ENCODE results near the gene SUGP2. TPM values are rescaled to one million over a fixed set of nuclear protein-coding genes. Genes with fewer than 3 reads are reported as not detected.

The SUGP2 gene
- total RNA-seq, 1 experiment from 2014 or later: 95.2 TPM

DNA sequence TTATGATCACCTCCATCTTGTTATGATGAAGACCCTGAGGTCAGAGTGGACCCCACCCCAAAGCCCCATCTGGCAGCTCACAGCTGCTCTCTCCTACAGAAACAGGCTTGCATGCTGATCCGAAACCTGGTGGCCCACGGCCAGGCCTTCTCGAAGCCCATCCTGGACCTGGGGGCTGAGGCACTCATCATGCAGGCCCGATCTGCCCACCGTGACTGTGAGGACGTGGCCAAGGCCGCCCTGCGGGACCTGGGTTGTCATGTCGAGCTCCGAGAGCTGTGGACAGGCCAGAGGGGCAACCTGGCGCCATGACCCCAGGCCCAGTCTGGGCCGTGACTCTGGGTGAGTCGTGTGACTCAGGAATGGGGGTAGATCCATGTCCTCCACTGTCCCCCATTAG, 24.0 kb upstream of the SUGP2 start:
- Mint-ChIP-seq H3K9me3 (no peaks in the 10 kb centered on the region; a peak in 1 of 5 replicates), H3K36me3 (ENCODE audit: insufficient read depth in 1 of 3, low read depth in 3 of 3) (peaks cover 28 to 72% (median 51%) of the 10 kb centered on the region in 3 experiments), H3K4me3 (no peak overlapping the region), H3K27me3 (ENCODE audit: low read depth) (peaks cover 2% of the 10 kb centered on the region; the same call in 1 of the 2 replicates), H3K27ac (no peak overlapping the region), H3K4me1 (peaks cover 1% of the 10 kb centered on the region in 2 experiments; a peak in 3 of 4 replicates)
- no peak overlapping the region for H3K23ac ChIP-seq (ENCODE audit: insufficient read length, low read depth, low read length)
- no peak overlapping the region for H3K27ac ChIP-seq (ENCODE audit: insufficient read length, low read depth, low read length)
- no peak overlapping the region for H3K9ac ChIP-seq (ENCODE audit: extremely low read depth, insufficient read length, low read length)
- H4K5ac ChIP-seq (ENCODE audit: insufficient read length, low read depth, low read length): no peak overlapping the region
- H3K56ac ChIP-seq (ENCODE audit: insufficient read length, low read depth, low read length): no peak overlapping the region
- H3K79me2 ChIP-seq (ENCODE audit: insufficient read depth, low read length): no peaks in the 10 kb centered on the region
- no peaks in the 10 kb centered on the region; the same call in 1 of the 2 replicates for H3K27me3 ChIP-seq (ENCODE audit: insufficient read depth, low read length)
- H4K8ac ChIP-seq (replicated peaks; ENCODE audit: insufficient read length, low read depth, low read length): no peak overlapping the region
- no peak overlapping the region for H3K18ac ChIP-seq (ENCODE audit: insufficient read length, low read depth, low read length)
- H3K4me1 ChIP-seq (ENCODE audit: insufficient read depth, low read length): no peaks in the 10 kb centered on the region
- no peaks in the 10 kb centered on the region for H3K79me1 ChIP-seq (ENCODE audit: insufficient read depth, low read depth, low read length, poor library complexity, severe bottlenecking)
- no peak overlapping the region for H2BK120ac ChIP-seq (ENCODE audit: low read depth, low read length, poor library complexity, severe bottlenecking)
- H4K91ac ChIP-seq (ENCODE audit: insufficient read length, low read depth, low read length): no peak overlapping the region
- H3K4ac ChIP-seq (ENCODE audit: low read depth, low read length): no peak overlapping the region
- no peak overlapping the region for H3T11ph ChIP-seq (ENCODE audit: low read length)
- no peak overlapping the region for H2BK5ac ChIP-seq (ENCODE audit: insufficient read length, low read length)
- TF ChIP-seq, protein P1, sequence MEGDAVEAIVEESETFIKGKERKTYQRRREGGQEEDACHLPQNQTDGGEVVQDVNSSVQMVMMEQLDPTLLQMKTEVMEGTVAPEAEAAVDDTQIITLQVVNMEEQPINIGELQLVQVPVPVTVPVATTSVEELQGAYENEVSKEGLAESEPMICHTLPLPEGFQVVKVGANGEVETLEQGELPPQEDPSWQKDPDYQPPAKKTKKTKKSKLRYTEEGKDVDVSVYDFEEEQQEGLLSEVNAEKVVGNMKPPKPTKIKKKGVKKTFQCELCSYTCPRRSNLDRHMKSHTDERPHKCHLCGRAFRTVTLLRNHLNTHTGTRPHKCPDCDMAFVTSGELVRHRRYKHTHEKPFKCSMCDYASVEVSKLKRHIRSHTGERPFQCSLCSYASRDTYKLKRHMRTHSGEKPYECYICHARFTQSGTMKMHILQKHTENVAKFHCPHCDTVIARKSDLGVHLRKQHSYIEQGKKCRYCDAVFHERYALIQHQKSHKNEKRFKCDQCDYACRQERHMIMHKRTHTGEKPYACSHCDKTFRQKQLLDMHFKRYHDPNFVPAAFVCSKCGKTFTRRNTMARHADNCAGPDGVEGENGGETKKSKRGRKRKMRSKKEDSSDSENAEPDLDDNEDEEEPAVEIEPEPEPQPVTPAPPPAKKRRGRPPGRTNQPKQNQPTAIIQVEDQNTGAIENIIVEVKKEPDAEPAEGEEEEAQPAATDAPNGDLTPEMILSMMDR (conservative IDR thresholded peaks at IDR 0.05): no peak
- H3K23me2 ChIP-seq (ENCODE audit: insufficient read length, low read depth, low read length, poor library complexity, severe bottlenecking): no peaks in the 10 kb centered on the region
- H4K20me1 ChIP-seq (ENCODE audit: control insufficient read depth, insufficient read depth, insufficient read length): no peaks in the 10 kb centered on the region
- no peak overlapping the region for H2BK15ac ChIP-seq (ENCODE audit: low read depth, low read length)
- no peak for DNase-seq
- no CpG with 5 or more reads among the region's 13 CpGs for WGBS (ENCODE audit: extremely low coverage, insufficient read length, low lambda C conversion rate)
- H3K9me3 ChIP-seq (ENCODE audit: control insufficient read depth, low read depth, low read length): no peaks in the 10 kb centered on the region
- H3K14ac ChIP-seq (ENCODE audit: insufficient read depth, low read length): no peak overlapping the region
- no peak overlapping the region for H2AK5ac ChIP-seq (ENCODE audit: insufficient read length, low read length)
- no peak overlapping the region for H3K4me2 ChIP-seq (ENCODE audit: insufficient read depth, insufficient read length, low read length)
- H2BK12ac ChIP-seq (ENCODE audit: insufficient read length, low read depth, low read length): no peak overlapping the region
- no peak overlapping the region for H2BK20ac ChIP-seq (ENCODE audit: low read depth, low read length, poor library complexity, severe bottlenecking)
- no peak overlapping the region for H2AFZ ChIP-seq (ENCODE audit: low read length)
